Stomach (tissue), 9 donors: Measurements from ENCODE around the gene CHTOP. TPM values are rescaled to one million over a fixed set of nuclear protein-coding genes. Genes with fewer than 3 reads are reported as not detected.
"Not testable (repeated sequence)": the region's sequence is repeated elsewhere in the genome, so short reads cannot be mapped to it uniquely, and the experiment has no call there.

ENCODE experiments used
- DNase-seq, 2 donors: peaks; one replicate each; pipeline versions ENCODE4 v3.0.0 to v3.0.0-alpha.2; 2013 to 2019
- H3K27ac ChIP-seq, 5 donors: fragments of 200-600 bp in 4 of 5; sonication (generic) in 4 of 5; one replicate each; pipeline ENCODE4 v1.5.1; 2013 to 2019; ENCODE audit warnings: mild to moderate bottlenecking in 1 of 5, moderate library complexity in 1 of 5
- H3K27me3 ChIP-seq, 3 donors: fragments of 200-600 bp; sonication (generic); one replicate each; pipeline ENCODE4 v1.5.1; 2017 to 2019; ENCODE audit warnings: mixed run types in 1 of 3
- H3K36me3 ChIP-seq, 4 donors: fragments of 200-600 bp; sonication (generic); 1 replicate in 3 of 4; 2 replicates in 1 of 4; pipeline ENCODE4 v1.5.1; 2016 to 2019
- H3K4me1 ChIP-seq, 4 donors: fragments of 200-600 bp; sonication (generic); one replicate each; pipeline ENCODE4 v1.5.1; 2016 to 2019
- H3K4me3 ChIP-seq, 4 donors: fragments of 200-600 bp; sonication (generic) in 3 of 4; one replicate each; pipeline ENCODE4 v1.5.1; 2016 to 2019; ENCODE audit warnings: mild to moderate bottlenecking in 1 of 4
- H3K9me3 ChIP-seq, 4 donors: fragments of 200-600 bp; sonication (generic); one replicate each; pipeline ENCODE4 v1.5.1; 2016 to 2019
- EP300 ChIP-seq: sonication (generic); formaldehyde crosslinking; IDR thresholded peaks from one replicate; pipeline ENCODE4 v1.6.1; 2017; ENCODE audit warnings: antibody characterized with exemption
- POLR2A ChIP-seq, 4 donors: fragments of 450-650 bp; IDR thresholded peaks; one replicate each; pipeline ENCODE4 v1.6.1; 2016; ENCODE audit warnings: antibody characterized with exemption in 4 of 4, control low read depth in 2 of 4, mild to moderate bottlenecking in 1 of 4, moderate library complexity in 1 of 4
- POLR2AphosphoS5 ChIP-seq, 3 donors: sonication (generic); formaldehyde crosslinking; IDR thresholded peaks; one replicate each; pipeline ENCODE4 v1.6.1; 2016; ENCODE audit warnings: antibody characterized with exemption in 3 of 3
- WGBS, 5 donors: extraction: QIAGEN DNeasy Blood & Tissue Kit in 3 of 5; methylation state at CpG; one replicate each; pipeline versions ENCODE4 v1.1.5 to v1.1.7; 2013 to 2018; 5-methylcytosine and 5-hydroxymethylcytosine counted together
- intact Hi-C: fragments of 100-400 bp; cut with DNase I; formaldehyde crosslinking; loops from one replicate; pipeline ENCODE4 v1.15.1; 2023; ENCODE audit warnings: low total_unique reads
- polyA plus RNA-seq, 3 donors: library from polyadenylated mRNA; stranded (reverse); fragments of 200-250 nt; gene quantifications; one replicate each; pipeline ENCODE4 v1.2.3, GENCODE V29; 2013
- total RNA-seq, 5 donors: library from RNA; depleted of rRNA; stranded (reverse); fragments of >200 nt; gene quantifications; one replicate each; pipeline versions ENCODE4 v1.1.0 to v1.2.3, GENCODE V29; 2014 to 2016
- TF ChIP-seq, protein P1 (sequence below), 7 experiments: fragments of 450-650 bp in 4 of 7; fragments of 200-600 bp in 3 of 7; sonication (generic) in 3 of 7; IDR thresholded peaks; one replicate each; pipeline ENCODE4 v1.5.1; 2016 to 2019; ENCODE audit warnings: antibody characterized with exemption in 7 of 7, control low read depth in 2 of 7, mild to moderate bottlenecking in 1 of 7
- donor health status: healthy with polysubstance abuse.
- donor health status: Bipolar disorder and iron deficiency.
- donor health status: healthy.

CHTOP gene
- total and polyA plus RNA-seq, 8 donors = 21.7 to 111 (median 49.6) TPM

DNA sequence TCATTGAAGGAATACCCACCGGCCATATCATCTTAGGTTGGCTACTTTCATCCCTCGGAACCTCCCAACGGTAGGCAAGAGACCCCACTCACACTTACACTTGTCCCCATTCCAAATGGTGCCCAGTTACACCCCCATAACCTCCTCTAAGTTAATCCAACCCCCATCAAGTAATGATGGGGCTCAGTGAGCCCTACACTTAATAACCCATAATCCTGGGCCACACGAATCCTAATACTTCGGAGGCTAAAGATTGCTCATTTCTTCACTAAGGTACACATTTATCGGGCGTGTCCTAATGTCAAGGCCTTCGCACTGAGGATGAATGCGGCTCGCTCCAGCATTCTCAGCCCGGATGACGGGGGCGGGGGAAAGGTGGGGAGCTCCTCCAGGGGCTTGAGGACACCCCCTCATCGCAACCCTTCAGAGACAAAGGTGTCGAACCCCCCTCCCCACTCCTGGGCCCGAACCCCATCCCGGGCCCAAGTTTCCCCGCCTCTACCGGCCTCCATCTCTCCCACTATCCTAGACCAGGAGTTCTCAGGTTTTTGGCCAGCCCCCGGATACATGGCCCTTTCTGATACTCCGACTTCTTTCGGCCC lies 36.5 kb downstream of the CHTOP start:
- peaks cover 21 to 33% (median 29%) of the 10 kb centered on the region in 4 donors for H3K4me1 ChIP-seq
- peak overlapping the region; percentile 73 to 91 (median 82) for H3K4me3 ChIP-seq
- peak overlapping the region; percentile 79 to 92 (median 91) for H3K27ac ChIP-seq
- peaks cover 36 to 43% (median 41%) of the 10 kb centered on the region in 4 donors for H3K36me3 ChIP-seq
- intact Hi-C loops = no loop called here
- DNase-seq = no peak
- TF ChIP-seq EP300 = no peak
- TF ChIP-seq POLR2AphosphoS5 (IDR thresholded peaks at IDR 0.05) = no peak
- no peak for TF ChIP-seq POLR2A (IDR thresholded peaks at IDR 0.05)
- TF ChIP-seq, protein P1, sequence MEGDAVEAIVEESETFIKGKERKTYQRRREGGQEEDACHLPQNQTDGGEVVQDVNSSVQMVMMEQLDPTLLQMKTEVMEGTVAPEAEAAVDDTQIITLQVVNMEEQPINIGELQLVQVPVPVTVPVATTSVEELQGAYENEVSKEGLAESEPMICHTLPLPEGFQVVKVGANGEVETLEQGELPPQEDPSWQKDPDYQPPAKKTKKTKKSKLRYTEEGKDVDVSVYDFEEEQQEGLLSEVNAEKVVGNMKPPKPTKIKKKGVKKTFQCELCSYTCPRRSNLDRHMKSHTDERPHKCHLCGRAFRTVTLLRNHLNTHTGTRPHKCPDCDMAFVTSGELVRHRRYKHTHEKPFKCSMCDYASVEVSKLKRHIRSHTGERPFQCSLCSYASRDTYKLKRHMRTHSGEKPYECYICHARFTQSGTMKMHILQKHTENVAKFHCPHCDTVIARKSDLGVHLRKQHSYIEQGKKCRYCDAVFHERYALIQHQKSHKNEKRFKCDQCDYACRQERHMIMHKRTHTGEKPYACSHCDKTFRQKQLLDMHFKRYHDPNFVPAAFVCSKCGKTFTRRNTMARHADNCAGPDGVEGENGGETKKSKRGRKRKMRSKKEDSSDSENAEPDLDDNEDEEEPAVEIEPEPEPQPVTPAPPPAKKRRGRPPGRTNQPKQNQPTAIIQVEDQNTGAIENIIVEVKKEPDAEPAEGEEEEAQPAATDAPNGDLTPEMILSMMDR (IDR thresholded peaks at IDR 0.05) = no peak
- H3K9me3 ChIP-seq = no peaks in the 10 kb centered on the region
- no peaks in the 10 kb centered on the region for H3K27me3 ChIP-seq
- WGBS, 5 donors = 1 to 2% (median 1%) methylated on average over 21 to 22 of the region's 22 CpGs

DNA sequence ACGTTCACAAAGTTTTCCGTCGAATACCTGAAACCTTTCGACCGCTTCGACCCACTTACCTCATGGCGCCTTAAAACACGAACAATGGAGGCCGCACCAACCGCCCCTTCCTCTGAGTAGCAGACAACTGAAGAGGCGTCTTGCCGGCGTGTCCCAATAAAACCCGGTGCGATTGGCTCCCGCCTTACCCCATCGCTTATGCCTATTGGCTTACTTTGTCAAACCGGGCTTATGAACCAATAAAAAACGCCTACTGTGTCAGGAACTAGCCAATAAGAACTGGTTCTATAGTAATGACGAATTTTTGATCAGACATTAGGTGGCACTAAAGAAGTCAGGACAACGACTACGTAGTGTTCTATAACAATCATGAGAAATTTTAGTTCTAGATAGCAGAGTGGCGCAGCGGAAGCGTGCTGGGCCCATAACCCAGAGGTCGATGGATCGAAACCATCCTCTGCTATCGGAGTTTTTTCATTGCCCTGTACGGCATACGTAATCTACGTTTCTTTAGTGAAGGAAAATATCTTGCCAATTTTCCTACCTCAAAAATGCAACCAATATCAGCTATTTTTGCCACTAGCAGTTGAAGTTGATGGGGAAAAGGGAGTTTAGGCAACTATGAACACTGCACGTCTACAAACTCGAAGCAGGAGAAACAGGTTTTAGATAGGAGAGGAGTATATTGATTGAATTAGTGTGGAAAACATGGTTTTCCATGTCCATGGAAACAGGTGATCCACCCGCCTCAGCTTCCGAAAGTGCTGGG lies 37.2 kb downstream of the CHTOP start, which contains the start of gene ILF2:
Gene ILF2 (minus strand): TSS at position 135 of the 769 bp plus-strand sequence. CDS start 71 bp downstream, at position 64.
- Histone ChIP-seq H3K27ac (peak within 1 kb of the TSS; percentile 90 to 92 (median 91)), H3K36me3 (peaks cover 29 to 36% (median 34%) of the 10 kb centered on the region in 4 donors), H3K4me1 (peaks cover 21 to 33% (median 29%) of the 10 kb centered on the region in 4 donors), H3K4me3 (peak within 1 kb of the TSS; percentile 73 to 91 (median 82)), H3K9me3 (no peaks in the 10 kb centered on the region), H3K27me3 (no peaks in the 10 kb centered on the region)
- peak; percentile 98 to 100 for DNase-seq
- 0 to 1% (median 0%) methylated on average over 35 of the region's 35 CpGs for WGBS, 5 donors
- intact Hi-C loops = no loop called here
- TF ChIP-seq POLR2AphosphoS5 (IDR thresholded peaks at IDR 0.05) (peak; percentile 81 to 94 (median 93)), POLR2A (IDR thresholded peaks at IDR 0.05) (peak in 2 of 4 donors; percentile 73 to 85), EP300 (no peak)
- TF ChIP-seq, protein P1 (IDR thresholded peaks at IDR 0.05) = peak in 1 of 7 experiments; percentile 13

DNA sequence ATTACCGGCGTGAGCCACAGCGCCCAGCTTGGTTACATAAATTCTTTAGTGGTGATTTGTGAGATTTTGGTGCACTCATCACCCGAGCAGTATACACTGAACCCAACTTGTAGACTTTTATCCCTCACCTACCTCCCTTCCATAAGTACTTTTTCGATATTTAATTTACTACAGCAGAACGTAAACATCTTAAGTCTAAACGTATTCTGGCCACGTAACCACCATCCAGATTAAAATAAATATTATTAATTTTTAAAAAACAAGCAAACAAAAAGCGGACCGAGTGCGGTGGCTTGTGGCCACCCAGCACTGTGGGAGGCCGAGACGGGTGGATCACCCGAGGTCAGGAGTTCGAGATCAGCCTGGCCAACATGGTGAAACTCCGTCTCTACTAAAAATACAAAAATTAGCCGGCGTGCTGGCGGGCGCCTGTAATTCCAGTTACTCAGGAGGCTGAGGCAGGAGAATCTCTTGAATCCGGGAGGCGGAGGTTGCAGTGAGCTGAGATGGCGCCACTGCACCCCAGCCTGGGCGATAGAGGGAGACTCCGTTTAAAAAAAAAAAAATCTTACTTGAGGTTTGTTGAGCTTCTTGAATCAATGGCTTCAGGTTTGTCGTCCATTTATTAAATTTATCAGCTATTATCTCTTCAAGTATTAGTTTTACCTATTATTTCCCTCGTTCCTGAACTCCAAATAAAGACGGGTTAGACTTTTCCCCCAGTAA lies 37.9 kb downstream of the CHTOP start:
- peaks cover 21 to 33% (median 29%) of the 10 kb centered on the region in 4 donors for H3K4me1 ChIP-seq
- peak overlapping the region; percentile 73 to 91 (median 82) for H3K4me3 ChIP-seq
- H3K36me3 ChIP-seq = peaks cover 21 to 29% (median 26%) of the 10 kb centered on the region in 4 donors
- DNase-seq, H3K27me3 ChIP-seq, intact Hi-C loops, H3K9me3 ChIP-seq: not testable (repeated sequence)
- peak overlapping the region; percentile 86 to 92 (median 91) for H3K27ac ChIP-seq
- 6 to 10% (median 7%) methylated on average over 28 of the region's 28 CpGs for WGBS, 5 donors

DNA sequence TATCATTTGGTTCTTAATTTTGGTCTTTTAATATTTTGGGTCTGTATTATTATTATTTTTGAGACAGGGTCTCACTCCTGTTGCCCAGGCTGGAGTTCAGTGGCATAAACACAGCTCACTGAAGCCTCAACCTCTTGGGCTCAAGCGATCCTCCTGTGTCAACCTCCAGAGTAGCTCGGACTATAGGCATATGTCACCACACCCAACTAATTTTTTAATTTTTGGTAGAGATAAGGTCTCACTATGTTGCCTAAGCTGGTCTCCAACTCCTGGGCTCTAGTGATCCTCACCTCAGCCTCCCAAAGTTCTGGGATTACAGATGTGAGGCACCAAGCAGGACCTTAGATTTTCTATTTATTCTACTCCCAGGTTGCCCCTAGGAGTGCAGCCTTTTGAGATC lies 39.6 kb downstream of the CHTOP start:
- no peak overlapping the region for H3K4me3 ChIP-seq
- no peak for DNase-seq
- WGBS, 5 donors = 91 to 97% (median 93%) methylated on average over 2 of the region's 2 CpGs
- H3K27ac ChIP-seq = no peak overlapping the region
- intact Hi-C loops = no loop called here
- TF ChIP-seq POLR2A (IDR thresholded peaks at IDR 0.05) (no peak), POLR2AphosphoS5 (IDR thresholded peaks at IDR 0.05) (no peak), EP300 (no peak)
- TF ChIP-seq, protein P1 (IDR thresholded peaks at IDR 0.05) = no peak
- peaks cover 4 to 11% (median 9%) of the 10 kb centered on the region in 4 donors for H3K36me3 ChIP-seq
- peaks cover 0 to 10% (median 9%) of the 10 kb centered on the region in 3 donors for H3K27me3 ChIP-seq
- peaks cover 30 to 39% (median 35%) of the 10 kb centered on the region in 4 donors for H3K4me1 ChIP-seq
- no peaks in the 10 kb centered on the region for H3K9me3 ChIP-seq
